Measurements from ENCODE around the gene TMEM245. TPM values are rescaled to one million over a fixed set of nuclear protein-coding genes. Genes with fewer than 3 reads are reported as not detected.
A peak's percentile ranks its signal among the peaks of the same experiment; 100 is the strongest.

Gene TMEM245
- total RNA-seq, 1 donor from 2014 or later: 43.8 TPM

GRCh38 chr9:109001275-109001676 is 118.5 kb downstream of the TMEM245 start:
- peaks cover 6% of the 10 kb centered on the region for H3K4me1 Mint-ChIP-seq (ENCODE audit: low read depth)
- no peak for TF ChIP-seq CTCF (IDR thresholded peaks at IDR 0.05)
- H3K27ac Mint-ChIP-seq (ENCODE audit: unreplicated experiment): peak overlapping the region; percentile 39
- no peak for DNase-seq (ENCODE audit: low spot score)
- peaks cover 9% of the 10 kb centered on the region for H3K36me3 Mint-ChIP-seq (ENCODE audit: low read depth)
- H3K27me3 Mint-ChIP-seq (ENCODE audit: low read depth): no peaks in the 10 kb centered on the region
- H3K4me3 Mint-ChIP-seq (ENCODE audit: unreplicated experiment): no peak overlapping the region
- H3K9me3 Mint-ChIP-seq (ENCODE audit: low read depth): peaks cover 24% of the 10 kb centered on the region

DNA sequence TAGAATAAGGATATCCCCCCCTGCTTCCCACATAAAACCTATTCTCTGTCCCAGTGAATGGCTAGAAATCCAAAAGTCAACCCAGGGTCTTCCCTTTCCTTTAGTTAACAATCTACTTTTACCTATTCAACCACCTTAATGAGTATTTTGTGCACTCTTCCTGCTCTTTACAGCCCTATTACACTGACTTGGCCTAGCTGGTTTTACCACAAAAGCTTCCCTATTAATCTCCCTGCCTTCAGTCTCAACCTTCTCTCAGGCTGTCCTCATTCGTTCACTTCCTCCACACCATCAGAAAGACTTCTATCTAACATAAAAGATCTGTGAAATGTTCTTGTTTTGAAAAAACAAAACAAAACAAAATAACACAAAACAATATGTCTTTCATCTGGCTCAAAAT is 122.6 kb downstream of the TMEM245 start:
- TF ChIP-seq CTCF (IDR thresholded peaks at IDR 0.05): no peak
- peaks cover 6% of the 10 kb centered on the region for H3K9me3 Mint-ChIP-seq (ENCODE audit: low read depth)
- no peak overlapping the region for H3K4me3 Mint-ChIP-seq (ENCODE audit: unreplicated experiment)
- H3K4me1 Mint-ChIP-seq (ENCODE audit: low read depth): peaks cover 6% of the 10 kb centered on the region
- peaks cover 5% of the 10 kb centered on the region for H3K36me3 Mint-ChIP-seq (ENCODE audit: low read depth)
- DNase-seq (ENCODE audit: low spot score): no peak
- no peaks in the 10 kb centered on the region for H3K27me3 Mint-ChIP-seq (ENCODE audit: low read depth)
- no peak overlapping the region for H3K27ac Mint-ChIP-seq (ENCODE audit: unreplicated experiment)

DNA sequence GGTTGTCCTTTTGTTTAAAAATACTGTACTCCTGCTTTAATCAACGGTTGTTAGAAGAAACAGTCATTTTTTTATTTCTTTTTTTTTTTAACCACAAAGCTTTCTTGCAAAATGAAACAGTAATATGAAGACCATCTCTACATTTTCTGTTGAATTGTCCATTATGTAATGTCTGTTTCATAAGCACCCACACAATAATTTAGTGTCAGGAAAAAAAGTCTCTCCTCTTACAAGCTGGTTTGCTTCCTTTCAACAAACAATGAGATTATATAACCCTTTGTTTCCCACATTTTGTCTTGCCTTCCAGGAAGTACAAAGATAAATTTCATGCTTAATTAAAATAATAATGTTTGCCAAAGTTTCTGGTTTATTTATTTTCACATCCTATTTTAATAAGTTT is 123.1 kb downstream of the TMEM245 start:
- H3K4me3 Mint-ChIP-seq (ENCODE audit: unreplicated experiment): no peak overlapping the region
- H3K36me3 Mint-ChIP-seq (ENCODE audit: low read depth): peaks cover 5% of the 10 kb centered on the region
- peaks cover 8% of the 10 kb centered on the region for H3K4me1 Mint-ChIP-seq (ENCODE audit: low read depth)
- no peak for DNase-seq (ENCODE audit: low spot score)
- H3K27ac Mint-ChIP-seq (ENCODE audit: unreplicated experiment): no peak overlapping the region
- peaks cover 5% of the 10 kb centered on the region for H3K9me3 Mint-ChIP-seq (ENCODE audit: low read depth)
- TF ChIP-seq CTCF (IDR thresholded peaks at IDR 0.05): no peak
- no peaks in the 10 kb centered on the region for H3K27me3 Mint-ChIP-seq (ENCODE audit: low read depth)

GRCh38 chr9:108994695-108995094 is 125.1 kb downstream of the TMEM245 start:
- H3K27me3 Mint-ChIP-seq (ENCODE audit: low read depth): no peaks in the 10 kb centered on the region
- H3K27ac Mint-ChIP-seq (ENCODE audit: unreplicated experiment): no peak overlapping the region
- no peak for DNase-seq (ENCODE audit: low spot score)
- no peak overlapping the region for H3K4me3 Mint-ChIP-seq (ENCODE audit: unreplicated experiment)
- no peak for TF ChIP-seq CTCF (IDR thresholded peaks at IDR 0.05)
- no peaks in the 10 kb centered on the region for H3K9me3 Mint-ChIP-seq (ENCODE audit: low read depth)
- H3K36me3 Mint-ChIP-seq (ENCODE audit: low read depth): peaks cover 11% of the 10 kb centered on the region
- H3K4me1 Mint-ChIP-seq (ENCODE audit: low read depth): peaks cover 10% of the 10 kb centered on the region

DNA sequence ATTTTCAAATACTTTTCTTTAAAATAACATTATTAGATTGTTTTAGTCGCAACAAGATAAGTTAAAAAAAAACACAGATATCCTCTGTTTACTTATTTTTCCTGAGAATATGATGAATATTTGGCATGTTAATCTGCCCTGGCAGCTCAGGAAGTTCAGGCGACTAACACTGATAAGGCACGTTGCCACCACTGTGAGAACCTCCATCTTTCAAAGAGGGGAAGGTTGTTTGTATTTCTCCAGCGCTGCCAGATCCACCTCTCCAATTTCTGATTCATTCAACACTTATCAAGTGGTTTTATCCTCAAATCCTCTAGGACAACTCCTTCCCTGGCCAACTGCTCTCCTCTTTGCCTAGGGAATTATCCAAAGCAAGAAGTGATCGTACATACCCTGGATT is 128.3 kb downstream of the TMEM245 start:
- no peak for TF ChIP-seq CTCF (IDR thresholded peaks at IDR 0.05)
- Mint-ChIP-seq H3K4me3 (ENCODE audit: unreplicated experiment) (no peak overlapping the region), H3K36me3 (ENCODE audit: low read depth) (peaks cover 17% of the 10 kb centered on the region), H3K27ac (ENCODE audit: unreplicated experiment) (no peak overlapping the region), H3K9me3 (ENCODE audit: low read depth) (peaks cover 3% of the 10 kb centered on the region), H3K4me1 (ENCODE audit: low read depth) (peaks cover 10% of the 10 kb centered on the region), H3K27me3 (ENCODE audit: low read depth) (no peaks in the 10 kb centered on the region)
- DNase-seq (ENCODE audit: low spot score): no peak
